Astrocyte (in vitro differentiated cells and primary cell): Measurements from ENCODE around the gene SUPT3H. TPM values are rescaled to one million over a fixed set of nuclear protein-coding genes. Genes with fewer than 3 reads are reported as not detected.
A peak's percentile ranks its signal among the peaks of the same experiment; 100 is the strongest.

ENCODE experiments used
- DNase-seq: peaks from one replicate; pipeline ENCODE4 v3.0.0-alpha.2; 2010; ENCODE audit warnings: low read depth
- FAIRE-seq: peaks from 2 replicates; lab custom pipeline; 2011; peaks lifted over from hg19 to GRCh38; lab: Jason Lieb, UNC
- H2AFZ ChIP-seq: 2 replicates; pipeline ENCODE4 v1.6.0; 2012; ENCODE audit warnings: low read depth, low read length, inconsistent platforms
- H3K27ac ChIP-seq: 2 replicates; pipeline ENCODE4 v1.5.1; 2011; ENCODE audit warnings: low read depth, low read length, inconsistent platforms
- H3K27me3 ChIP-seq: 2 replicates; pipeline ENCODE4 v1.6.0; 2011; ENCODE audit warnings: low read length, inconsistent platforms; ENCODE audit not compliant: insufficient read depth
- H3K36me3 ChIP-seq: 2 replicates; pipeline ENCODE4 v1.5.1; 2011; ENCODE audit warnings: low read length, inconsistent platforms; ENCODE audit not compliant: insufficient read depth
- H3K4me1 ChIP-seq: 2 replicates; pipeline ENCODE4 v1.5.1; 2011; ENCODE audit warnings: low read length, inconsistent platforms; ENCODE audit not compliant: insufficient read depth
- H3K4me2 ChIP-seq: 2 replicates; pipeline ENCODE4 v1.6.0; 2012; ENCODE audit warnings: low read length, inconsistent platforms
- H3K4me3 ChIP-seq: 2 replicates; pipeline ENCODE4 v1.5.1; 2011; ENCODE audit warnings: low read depth, mild to moderate bottlenecking, low read length, inconsistent platforms; ENCODE audit not compliant: insufficient read depth
- H3K79me2 ChIP-seq: 2 replicates; pipeline ENCODE4 v1.6.0; 2012; ENCODE audit warnings: mild to moderate bottlenecking, low read length, inconsistent platforms; ENCODE audit not compliant: insufficient read depth
- H3K9ac ChIP-seq: 2 replicates; pipeline ENCODE4 v1.6.0; 2012; ENCODE audit warnings: mild to moderate bottlenecking, low read length, inconsistent platforms
- H3K9me3 ChIP-seq: 2 replicates; pipeline ENCODE4 v1.5.1; 2012; ENCODE audit warnings: low read depth, mild to moderate bottlenecking, low read length, inconsistent platforms; ENCODE audit not compliant: insufficient read depth
- H4K20me1 ChIP-seq: 2 replicates; pipeline ENCODE4 v1.6.0; 2012; ENCODE audit warnings: low read length, inconsistent platforms; ENCODE audit not compliant: insufficient read depth
- H3K27ac Mint-ChIP-seq: one replicate; pipeline ENCODE4 v1.8.0; 2021; ENCODE audit warnings: mild to moderate bottlenecking, mixed read lengths; ENCODE audit not compliant: unreplicated experiment
- H3K27me3 Mint-ChIP-seq: one replicate; pipeline ENCODE4 v1.8.0; 2021; ENCODE audit warnings: low read depth, mixed read lengths; ENCODE audit not compliant: unreplicated experiment
- H3K36me3 Mint-ChIP-seq: one replicate; pipeline ENCODE4 v1.8.0; 2021; ENCODE audit warnings: low read depth, mixed read lengths; ENCODE audit not compliant: unreplicated experiment
- H3K4me1 Mint-ChIP-seq: one replicate; pipeline ENCODE4 v1.8.0; 2021; ENCODE audit warnings: low read depth, mixed read lengths; ENCODE audit not compliant: unreplicated experiment
- H3K4me3 Mint-ChIP-seq: one replicate; pipeline ENCODE4 v1.8.0; 2021; ENCODE audit warnings: mild to moderate bottlenecking, moderate library complexity, mixed read lengths; ENCODE audit not compliant: unreplicated experiment
- H3K9me3 Mint-ChIP-seq: one replicate; pipeline ENCODE4 v1.8.0; 2021; ENCODE audit warnings: mild to moderate bottlenecking, mixed read lengths; ENCODE audit not compliant: unreplicated experiment
- CTCF ChIP-seq: IDR thresholded peaks from 2 replicates; pipeline ENCODE4 v1.5.1; 2011; ENCODE audit warnings: low read depth, mild to moderate bottlenecking, inconsistent platforms, low read length, moderate library complexity; ENCODE audit not compliant: insufficient read depth
- EZH2 ChIP-seq: IDR thresholded peaks from 2 replicates; pipeline ENCODE4 v1.6.1; 2012; ENCODE audit warnings: mild to moderate bottlenecking, low read length, inconsistent platforms; ENCODE audit not compliant: insufficient read depth
- total RNA-seq: library from RNA; stranded (reverse); gene quantifications from 2 replicates; pipeline ENCODE4 v1.2.1, GENCODE V29; 2021

The SUPT3H gene
- total RNA-seq, 1 donor from 2014 or later = 12.4 TPM

DNA sequence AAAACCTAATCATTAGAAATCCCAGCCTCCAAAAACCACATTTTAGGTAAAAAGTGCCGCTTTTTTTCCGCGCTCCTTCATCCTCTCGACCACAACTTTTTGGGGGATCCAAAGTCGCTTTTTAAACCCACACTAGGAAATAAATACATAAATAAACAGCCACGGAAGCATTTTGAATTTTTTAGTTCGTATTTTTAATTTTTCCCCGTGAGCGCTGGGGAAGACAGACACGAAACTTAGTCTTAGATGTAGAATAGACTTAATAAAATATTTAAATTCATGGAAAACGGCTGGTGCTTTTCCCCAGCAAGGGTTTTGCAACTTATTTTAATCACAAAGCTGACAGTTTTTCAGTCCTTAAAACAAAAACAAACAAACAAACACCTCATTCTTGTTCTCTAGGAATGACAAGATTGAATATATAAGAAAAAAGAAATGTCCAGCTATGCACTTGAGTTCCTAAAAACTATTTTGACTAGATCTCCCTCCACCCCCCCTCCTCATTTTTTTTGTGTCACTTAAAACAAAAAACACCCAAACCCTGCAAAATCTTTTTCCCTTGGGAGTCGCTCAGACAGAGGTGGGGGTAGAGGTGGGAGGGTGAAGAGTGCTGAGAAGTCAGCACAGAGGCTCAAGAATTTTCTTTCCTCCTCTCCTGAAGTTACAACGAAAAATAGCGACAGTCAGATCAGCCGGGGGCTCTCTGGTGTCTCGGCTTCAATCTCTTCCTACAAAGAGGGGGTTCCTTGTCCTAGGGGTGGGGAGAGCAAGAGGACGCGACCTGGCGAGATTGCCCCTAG lies 43.4 kb upstream of the SUPT3H start:
- peak overlapping the region; percentile 92 for H3K27ac Mint-ChIP-seq
- FAIRE-seq (no peak), DNase-seq (no peak)
- H3K27ac ChIP-seq = peak overlapping the region; percentile 88
- H3K4me1 ChIP-seq = peaks cover 26% of the 10 kb centered on the region
- H4K20me1 ChIP-seq = no peaks in the 10 kb centered on the region
- peak overlapping the region; percentile 86 for H3K4me3 ChIP-seq
- H3K36me3 Mint-ChIP-seq = no peaks in the 10 kb centered on the region
- H3K9ac ChIP-seq = peak overlapping the region; percentile 96
- no peak for TF ChIP-seq EZH2
- no peak for TF ChIP-seq CTCF
- H3K4me1 Mint-ChIP-seq = peaks cover 29% of the 10 kb centered on the region
- H3K4me3 Mint-ChIP-seq = peak overlapping the region; percentile 97
- no peaks in the 10 kb centered on the region for H3K36me3 ChIP-seq
- no peaks in the 10 kb centered on the region for H3K27me3 ChIP-seq
- no peaks in the 10 kb centered on the region for H3K9me3 Mint-ChIP-seq
- H2AFZ ChIP-seq = no peak overlapping the region
- no peaks in the 10 kb centered on the region for H3K27me3 Mint-ChIP-seq
- peaks cover 66% of the 10 kb centered on the region for H3K79me2 ChIP-seq
- no peaks in the 10 kb centered on the region for H3K9me3 ChIP-seq
- H3K4me2 ChIP-seq = peak overlapping the region; percentile 98

DNA sequence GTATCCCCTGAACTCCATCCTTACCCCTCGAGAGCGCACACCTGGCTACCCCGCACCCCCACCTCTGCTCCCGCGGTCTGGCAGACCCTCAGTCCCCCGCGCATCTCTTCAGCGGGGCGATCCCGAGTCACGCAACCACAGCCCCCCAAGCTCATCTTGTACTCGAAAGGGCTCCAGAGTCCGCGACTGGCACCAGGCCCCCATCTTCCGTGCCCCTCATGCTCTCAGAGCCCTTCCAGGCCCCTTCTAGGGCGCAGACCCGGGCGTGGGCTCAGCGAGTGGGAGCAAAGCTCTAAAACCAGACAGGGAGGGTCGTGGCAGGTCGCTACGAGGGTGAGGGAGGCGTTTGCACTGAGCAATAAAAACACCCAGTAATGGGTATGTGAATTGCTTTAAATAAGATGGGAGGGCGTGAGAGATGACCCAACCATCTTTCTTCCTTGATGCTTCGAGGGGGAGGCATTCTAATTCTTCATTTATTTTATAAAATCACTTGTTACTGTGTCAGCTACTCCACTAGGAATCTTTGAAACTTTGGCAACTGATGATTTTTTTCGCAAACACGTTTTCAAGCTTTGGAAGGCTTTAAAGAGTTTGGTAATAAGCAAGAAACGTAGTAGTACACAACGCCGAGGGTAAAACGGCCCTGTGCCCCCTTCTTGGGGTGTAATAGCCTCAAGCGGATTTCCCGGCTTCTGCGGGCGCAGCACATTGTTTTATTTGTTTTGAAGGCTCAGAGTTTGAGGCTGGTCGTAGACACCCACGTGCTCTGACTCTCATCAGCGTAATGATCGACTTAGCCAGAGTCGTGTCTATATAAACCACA lies 42.6 kb upstream of the SUPT3H start:
- Histone ChIP-seq H2AFZ (peak overlapping the region; percentile 38), H3K27ac (peak overlapping the region; percentile 88), H3K79me2 (peaks cover 58% of the 10 kb centered on the region), H3K4me3 (peak overlapping the region; percentile 86), H3K36me3 (no peaks in the 10 kb centered on the region), H3K9ac (peak overlapping the region; percentile 96), H3K27me3 (no peaks in the 10 kb centered on the region), H4K20me1 (no peaks in the 10 kb centered on the region), H3K4me2 (peak overlapping the region; percentile 98), H3K9me3 (no peaks in the 10 kb centered on the region), H3K4me1 (peaks cover 23% of the 10 kb centered on the region)
- FAIRE-seq = no peak
- no peaks in the 10 kb centered on the region for H3K27me3 Mint-ChIP-seq
- TF ChIP-seq CTCF = no peak
- no peak for TF ChIP-seq EZH2
- peaks cover 28% of the 10 kb centered on the region for H3K4me1 Mint-ChIP-seq
- peak; percentile 88 for DNase-seq
- peak overlapping the region; percentile 92 for H3K27ac Mint-ChIP-seq
- no peaks in the 10 kb centered on the region for H3K36me3 Mint-ChIP-seq
- H3K9me3 Mint-ChIP-seq = no peaks in the 10 kb centered on the region
- H3K4me3 Mint-ChIP-seq = peak overlapping the region; percentile 97
